ENCODE measurements around the gene ULK4.
"Not testable (repeated sequence)": the region's sequence is repeated elsewhere in the genome, so short reads cannot be mapped to it uniquely, and the experiment has no call there.

The ULK4 gene

GRCh38 chr3:41565948-41566514 is 395.9 kb downstream of the ULK4 start:
- no peak for DNase-seq

GRCh38 chr3:41565003-41565402 is 396.9 kb downstream of the ULK4 start:
- no peak for DNase-seq

- DNase-seq, result not testable (repeated sequence)
Measured at GRCh38 chr3:41556245-41556644, 405.7 kb downstream of the ULK4 start.

- DNase-seq, result no peak
Measured at GRCh38 chr3:41532976-41533375, 428.9 kb downstream of the ULK4 start.

GRCh38 chr3:41526995-41527573 is 434.8 kb downstream of the ULK4 start:
- DNase-seq, result no peak

- no peak for DNase-seq
Measured at GRCh38 chr3:41525303-41526064, 436.4 kb downstream of the ULK4 start.

- DNase-seq, result no peak
Measured at GRCh38 chr3:41523897-41524296, 438.0 kb downstream of the ULK4 start.

- no peak for DNase-seq
Measured at GRCh38 chr3:41522612-41523011, 439.3 kb downstream of the ULK4 start.

- no peak for DNase-seq
Measured at GRCh38 chr3:41521010-41521655, 440.8 kb downstream of the ULK4 start.

GRCh38 chr3:41519746-41520145 is 442.2 kb downstream of the ULK4 start:
- DNase-seq, result no peak

GRCh38 chr3:41518626-41519025 is 443.3 kb downstream of the ULK4 start:
- no peak for DNase-seq

GRCh38 chr3:41508063-41508696 is 453.7 kb downstream of the ULK4 start:
- no peak for DNase-seq

GRCh38 chr3:41507336-41508062 is 454.4 kb downstream of the ULK4 start:
- DNase-seq, result no peak

- DNase-seq, result no peak
Measured at GRCh38 chr3:41503998-41504623, 457.8 kb downstream of the ULK4 start.

- DNase-seq, result no peak
Measured at GRCh38 chr3:41502481-41502880, 459.4 kb downstream of the ULK4 start.

- DNase-seq, result no peak
Measured at GRCh38 chr3:41502023-41502422, 459.9 kb downstream of the ULK4 start.

- DNase-seq, result no peak
Measured at GRCh38 chr3:41498847-41499246, 463.1 kb downstream of the ULK4 start.

- no peak for DNase-seq
Measured at GRCh38 chr3:41490360-41490759, 471.5 kb downstream of the ULK4 start.

GRCh38 chr3:41489231-41489630 is 472.7 kb downstream of the ULK4 start:
- no peak for DNase-seq

- DNase-seq, result no peak
Measured at GRCh38 chr3:41488501-41488900, 473.4 kb downstream of the ULK4 start.

- no peak for DNase-seq
Measured at GRCh38 chr3:41485484-41485883, 476.4 kb downstream of the ULK4 start.

- DNase-seq, result no peak
Measured at GRCh38 chr3:41482134-41482533, 479.8 kb downstream of the ULK4 start.
